H1 (cell line): Measurements from ENCODE around the gene IGLL1. TPM values are rescaled to one million over a fixed set of nuclear protein-coding genes. Genes with fewer than 3 reads are reported as not detected.

ENCODE experiments used
- CHD7 ChIP-seq: fragments of 300-600 bp; sonication (generic); IDR thresholded peaks from 2 replicates; pipeline ENCODE4 v1.7.1; 2012; ENCODE audit warnings: low read length, moderate library complexity, mild to moderate bottlenecking, inconsistent platforms; ENCODE audit not compliant: insufficient replicate concordance
- EP300 ChIP-seq, 2 experiments: IDR thresholded peaks; 1 replicate in 1 of 2; 2 replicates in 1 of 2; pipeline ENCODE4 v1.6.1; 2011 to 2012; ENCODE audit warnings: low read depth in 2 of 2, low read length in 2 of 2, mild to moderate bottlenecking in 2 of 2, borderline replicate concordance in 1 of 2, inconsistent platforms in 1 of 2, moderate library complexity in 1 of 2
- HDAC2 ChIP-seq, 2 experiments: fragments of 300-600 bp in 1 of 2; sonication (generic) in 1 of 2; IDR thresholded peaks; 2 replicates each; pipeline ENCODE4 v1.6.1; 2011 to 2012; ENCODE audit warnings: low read depth in 2 of 2, low read length in 2 of 2, mild to moderate bottlenecking in 2 of 2, moderate library complexity in 2 of 2, borderline replicate concordance in 1 of 2, inconsistent platforms in 1 of 2
- JUND ChIP-seq: IDR thresholded peaks from 2 replicates; pipeline ENCODE4 v1.6.1; 2011; ENCODE audit warnings: mild to moderate bottlenecking, improper control_type of control experiment, low read length
- SAP30 ChIP-seq: fragments of 300-600 bp; sonication (generic); IDR thresholded peaks from 2 replicates; pipeline ENCODE4 v1.7.1; 2012; ENCODE audit warnings: low read length, moderate library complexity, mild to moderate bottlenecking, inconsistent platforms; ENCODE audit not compliant: insufficient read depth, insufficient replicate concordance
- SIN3A ChIP-seq, 2 experiments: IDR thresholded peaks in 1 of 2; conservative IDR thresholded peaks in 1 of 2; 2 replicates each; pipeline ENCODE4 v1.6.1; 2011 to 2012; ENCODE audit warnings: low read length in 2 of 2, improper control_type of control experiment in 1 of 2, low read depth in 1 of 2, mild to moderate bottlenecking in 1 of 2
- polyA plus RNA-seq, 7 experiments: library from polyadenylated mRNA; depleted of rRNA in 3 of 7; stranded (reverse) in 5 of 7; unstranded in 2 of 7; fragments of >200 nt in 5 of 7; fragments of 200-250 nt in 2 of 7; gene quantifications; 1 replicate in 5 of 7; 2 replicates in 1 of 7; 4 replicates in 1 of 7; pipeline versions ENCODE4 v1.2.1 to v1.2.3, GENCODE V29; 2011 to 2013; ENCODE audit warnings: missing spikeins in 2 of 7, mixed read lengths in 2 of 7
- total RNA-seq: library from RNA; stranded (reverse); fragmentation: NEBNext Ultra II Directional; extraction: Animal tissue kit (Norgen Biotek cat#: 25700); gene quantifications from 2 replicates; pipeline ENCODE4 v1.2.1, GENCODE V29; 2021

IGLL1 gene
- total and polyA plus RNA-seq, 2 of the 8 experiments (the other 6 are each of a cell fraction or from before 2014, with no cell fraction given) = not detected

GRCh38 chr22:23608583-23608982 is 28.5 kb upstream of the IGLL1 start (continued):
- TF ChIP-seq CHD7 = no peak
- peak; percentile 66 to 74; a peak in 1 of 4 replicates for TF ChIP-seq SIN3A (conservative IDR thresholded peaks at IDR 0.05 in 1 of 2, IDR thresholded peaks at IDR 0.05 in 1 of 2; ENCODE audit: low read depth in 1 of 2, low read length in 2 of 2)
- no peak for TF ChIP-seq SAP30
- no peak for TF ChIP-seq EP300 (IDR thresholded peaks at IDR 0.05; ENCODE audit: borderline replicate concordance in 1 of 2, low read depth in 2 of 2, low read length in 2 of 2)
- TF ChIP-seq HDAC2 (IDR thresholded peaks at IDR 0.05; ENCODE audit: borderline replicate concordance in 1 of 2, low read depth in 2 of 2, low read length in 2 of 2) = no peak
- TF ChIP-seq JUND = 0 out of 2 replicates have a peak, but pooled peaks have one; percentile 30
- TF ChIP-seq, all 59 proteins: peak for 3
